ENCODE measurements around the gene PARVB. TPM values are rescaled to one million over a fixed set of nuclear protein-coding genes. Genes with fewer than 3 reads are reported as not detected.

Gene PARVB
- total RNA-seq, 4 donors from 2014 or later = 32.1 to 61.9 (median 41.9) TPM

DNA sequence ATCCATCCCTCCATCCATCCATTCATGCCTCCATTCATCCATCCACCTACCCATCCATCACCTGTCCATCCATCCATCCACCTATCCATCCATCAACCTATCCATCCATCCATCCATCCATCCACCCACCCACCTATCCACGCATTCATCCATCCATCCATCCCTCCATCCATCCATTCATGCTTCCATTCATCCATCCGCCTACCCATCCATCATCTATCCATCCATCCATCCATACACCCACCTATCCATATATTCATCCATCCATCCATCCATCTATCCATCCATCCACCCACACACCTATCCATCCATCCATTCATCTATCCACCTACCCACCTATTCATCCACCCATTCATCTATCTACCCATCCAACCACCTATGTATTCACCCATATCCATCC lies 170.5 kb downstream of the PARVB start:
- no peaks in the 10 kb centered on the region for H3K9me3 ChIP-seq
- no peaks in the 10 kb centered on the region for H3K36me3 ChIP-seq
- no peak overlapping the region for H3K27ac ChIP-seq
- TF ChIP-seq CTCF (IDR thresholded peaks at IDR 0.05) = no peak
- TF ChIP-seq POLR2A (IDR thresholded peaks at IDR 0.05) = no peak
- no peak for TF ChIP-seq POLR2AphosphoS5 (IDR thresholded peaks at IDR 0.05)
- no peak for TF ChIP-seq EP300 (IDR thresholded peaks at IDR 0.05)
- H3K4me1 ChIP-seq = peaks cover 0 to 14% (median 0%) of the 10 kb centered on the region in 3 donors
- WGBS, 2 donors (ENCODE audit: low coverage in 1 of 2) = 86 to 100% methylated on average over 2 of the region's 2 CpGs
- ATAC-seq = no peak
- H3K4me3 ChIP-seq = no peak overlapping the region
- peaks cover 51% of the 10 kb centered on the region for H3K27me3 ChIP-seq

- no peak overlapping the region for H3K4me3 ChIP-seq
- H3K9me3 ChIP-seq = no peaks in the 10 kb centered on the region
- H3K27me3 ChIP-seq = peaks cover 57% of the 10 kb centered on the region
- TF ChIP-seq CTCF (IDR thresholded peaks at IDR 0.05) = no peak
- peaks cover 0 to 14% (median 0%) of the 10 kb centered on the region in 3 donors for H3K4me1 ChIP-seq
- H3K36me3 ChIP-seq = no peaks in the 10 kb centered on the region
- WGBS, 2 donors (ENCODE audit: low coverage in 1 of 2) = 0 to 40% methylated on average over 1 of the region's 5 CpGs
- H3K27ac ChIP-seq = no peak overlapping the region
- ATAC-seq = no peak
These were observed 171.2 kb downstream of the PARVB start for GRCh38 chr22:44195189-44195871.

DNA sequence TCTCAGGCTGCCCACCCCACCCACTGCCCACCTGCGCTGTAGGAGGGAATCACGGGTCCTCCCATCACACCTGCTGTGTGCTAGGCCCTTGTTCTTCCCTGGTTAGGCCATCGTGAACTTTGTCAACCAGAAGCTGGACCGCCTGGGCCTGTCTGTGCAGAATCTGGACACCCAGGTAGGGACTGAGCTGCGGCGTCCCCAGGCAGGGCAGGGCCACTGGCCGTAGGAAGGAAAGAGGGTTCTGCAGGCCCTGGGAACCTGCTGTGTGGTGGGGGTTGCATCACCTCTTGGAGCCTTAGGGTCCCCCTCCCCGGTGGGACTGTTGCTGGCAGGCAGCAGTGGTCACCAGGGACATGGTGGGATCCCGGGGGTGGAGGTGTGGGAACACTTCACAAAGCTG lies 172.1 kb downstream of the PARVB start:
- TF ChIP-seq EP300 (IDR thresholded peaks at IDR 0.05) (no peak), CTCF (IDR thresholded peaks at IDR 0.05) (no peak), POLR2AphosphoS5 (IDR thresholded peaks at IDR 0.05) (no peak), POLR2A (IDR thresholded peaks at IDR 0.05) (no peak)
- ATAC-seq = no peak
- Histone ChIP-seq H3K9me3 (no peaks in the 10 kb centered on the region), H3K27me3 (peaks cover 67% of the 10 kb centered on the region), H3K4me1 (peaks cover 0 to 14% (median 0%) of the 10 kb centered on the region in 3 donors), H3K27ac (no peak overlapping the region), H3K4me3 (no peak overlapping the region), H3K36me3 (no peaks in the 10 kb centered on the region)
- WGBS, 2 donors (ENCODE audit: low coverage in 1 of 2) = 32% methylated on average over 4 of the region's 9 CpGs; no CpG with 5 or more reads in 1 of the 2 donors

GRCh38 chr22:44196731-44197131 lies 172.6 kb downstream of the PARVB start:
- Histone ChIP-seq H3K27ac (no peak overlapping the region), H3K4me1 (peaks cover 0 to 14% (median 0%) of the 10 kb centered on the region in 3 donors), H3K4me3 (no peak overlapping the region), H3K9me3 (no peaks in the 10 kb centered on the region), H3K27me3 (peaks cover 71% of the 10 kb centered on the region), H3K36me3 (no peaks in the 10 kb centered on the region)
- TF ChIP-seq POLR2AphosphoS5 (IDR thresholded peaks at IDR 0.05) (no peak), POLR2A (IDR thresholded peaks at IDR 0.05) (no peak), EP300 (IDR thresholded peaks at IDR 0.05) (no peak), CTCF (IDR thresholded peaks at IDR 0.05) (no peak)
- no peak for ATAC-seq
- WGBS, 2 donors (ENCODE audit: low coverage in 1 of 2) = 70% methylated on average over 2 of the region's 10 CpGs; no CpG with 5 or more reads in 1 of the 2 donors

DNA sequence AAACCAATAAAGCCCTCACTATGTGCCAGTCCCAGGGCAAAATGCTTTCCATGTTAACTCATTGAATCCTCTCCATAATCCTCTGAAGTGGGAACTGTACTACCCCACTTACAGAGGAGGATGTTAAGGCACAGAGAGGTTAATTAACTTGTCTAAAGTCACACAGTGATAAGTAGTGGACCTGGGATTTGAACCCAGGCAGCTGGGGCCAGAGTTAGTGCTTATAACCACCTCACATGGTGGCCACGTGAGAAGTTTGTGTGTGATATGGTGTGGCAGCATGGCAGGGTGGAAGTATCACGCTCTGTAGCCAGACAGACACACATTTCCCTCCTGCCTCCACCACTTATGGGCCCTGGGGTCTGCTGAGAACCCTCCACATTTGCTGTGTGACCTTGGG lies 173.2 kb downstream of the PARVB start:
- Histone ChIP-seq H3K36me3 (no peaks in the 10 kb centered on the region), H3K27me3 (peaks cover 68% of the 10 kb centered on the region), H3K9me3 (no peaks in the 10 kb centered on the region), H3K4me3 (no peak overlapping the region), H3K4me1 (peaks cover 0 to 14% (median 0%) of the 10 kb centered on the region in 3 donors), H3K27ac (no peak overlapping the region)
- TF ChIP-seq CTCF (IDR thresholded peaks at IDR 0.05) = no peak
- TF ChIP-seq EP300 (IDR thresholded peaks at IDR 0.05) = no peak
- TF ChIP-seq POLR2AphosphoS5 (IDR thresholded peaks at IDR 0.05) = no peak
- TF ChIP-seq POLR2A (IDR thresholded peaks at IDR 0.05) = no peak
- 83% methylated on average over 1 of the region's 2 CpGs; no CpG with 5 or more reads in 1 of the 2 donors for WGBS, 2 donors (ENCODE audit: low coverage in 1 of 2)
- ATAC-seq = no peak
